Osteoblast (primary cell): ENCODE measurements around the gene OR2AT4. TPM values are rescaled to one million over a fixed set of nuclear protein-coding genes. Genes with fewer than 3 reads are reported as not detected.
"Not testable (repeated sequence)": the region's sequence is repeated elsewhere in the genome, so short reads cannot be mapped to it uniquely, and the experiment has no call there.

Experiments
- DNase-seq: peaks from one replicate; pipeline ENCODE4 v3.0.0; 2011; ENCODE audit warnings: low spot score, mixed read lengths; ENCODE audit not compliant: insufficient read length; ENCODE audit errors: missing footprints
- H2AFZ ChIP-seq: 2 replicates; pipeline ENCODE4 v1.6.0; 2011; ENCODE audit warnings: mild to moderate bottlenecking, low read length
- H3K27ac ChIP-seq: 2 replicates; pipeline ENCODE4 v1.5.1; 2011; ENCODE audit warnings: mild to moderate bottlenecking, low read depth, low read length, moderate library complexity
- H3K27me3 ChIP-seq: 2 replicates; pipeline ENCODE4 v1.6.0; 2012; ENCODE audit warnings: mild to moderate bottlenecking, control low read depth, inconsistent platforms, low read length, moderate library complexity; ENCODE audit not compliant: insufficient read depth
- H3K36me3 ChIP-seq: 2 replicates; pipeline ENCODE4 v1.5.1; 2011; ENCODE audit warnings: mild to moderate bottlenecking, low read length, control low read depth, moderate library complexity; ENCODE audit not compliant: insufficient read depth
- H3K4me1 ChIP-seq: 2 replicates; pipeline ENCODE4 v1.5.1; 2011; ENCODE audit warnings: mild to moderate bottlenecking, low read length, control low read depth, moderate library complexity; ENCODE audit not compliant: insufficient read depth
- H3K4me2 ChIP-seq: 2 replicates; pipeline ENCODE4 v1.6.0; 2011; ENCODE audit warnings: mild to moderate bottlenecking, low read length; ENCODE audit not compliant: insufficient read depth
- H3K4me3 ChIP-seq: fragments of 200-600 bp; sonication (generic); 3 replicates; pipeline ENCODE4 v1.5.1; 2012; ENCODE audit warnings: mild to moderate bottlenecking, low read length, inconsistent platforms; ENCODE audit not compliant: insufficient read depth
- H3K79me2 ChIP-seq: 2 replicates; pipeline ENCODE4 v1.6.0; 2012; ENCODE audit warnings: mild to moderate bottlenecking, low read length, control low read depth, inconsistent platforms; ENCODE audit not compliant: insufficient read depth
- H3K9me3 ChIP-seq: 2 replicates; pipeline ENCODE4 v1.5.1; 2011; ENCODE audit warnings: low read depth, low read length, control low read depth
- H4K20me1 ChIP-seq: 2 replicates; pipeline ENCODE4 v1.6.0; 2012; ENCODE audit warnings: mild to moderate bottlenecking, low read length, control low read depth; ENCODE audit not compliant: insufficient read depth
- CTCF ChIP-seq: IDR thresholded peaks from 2 replicates; pipeline ENCODE4 v1.5.1; 2011; ENCODE audit warnings: mild to moderate bottlenecking, low read depth, low read length, moderate library complexity; ENCODE audit errors: extremely low read depth
- total RNA-seq: library from RNA; depleted of rRNA; stranded (reverse); fragments of >200 nt; gene quantifications from 2 replicates; pipeline ENCODE4 v1.2.3, GENCODE V29; 2012

The OR2AT4 gene
- total RNA-seq, 1 donor = not detected

- peaks cover 2% of the 10 kb centered on the region for H3K9me3 ChIP-seq
- H3K36me3 ChIP-seq = no peaks in the 10 kb centered on the region
- peaks cover under 1% of the 10 kb centered on the region for H3K27me3 ChIP-seq
- no peak overlapping the region for H3K4me2 ChIP-seq
- TF ChIP-seq CTCF = no peak
- no peak overlapping the region for H3K4me3 ChIP-seq
- H3K27ac ChIP-seq = no peak overlapping the region
- no peak for DNase-seq
- no peaks in the 10 kb centered on the region for H3K79me2 ChIP-seq
- no peak overlapping the region for H2AFZ ChIP-seq
- H4K20me1 ChIP-seq = no peaks in the 10 kb centered on the region
- no peaks in the 10 kb centered on the region for H3K4me1 ChIP-seq
Observed at GRCh38 chr11:75047191-75047590, 49.5 kb downstream of the OR2AT4 start.

- H3K4me1 ChIP-seq, DNase-seq, H3K27me3 ChIP-seq, H3K4me3 ChIP-seq, H3K9me3 ChIP-seq, H3K4me2 ChIP-seq, H4K20me1 ChIP-seq, H2AFZ ChIP-seq, H3K36me3 ChIP-seq, H3K79me2 ChIP-seq, H3K27ac ChIP-seq: not testable (repeated sequence)
Observed at GRCh38 chr11:75046668-75047067, 50.0 kb downstream of the OR2AT4 start.

GRCh38 chr11:75044381-75045170, 52.1 kb downstream of the OR2AT4 start:
- not testable (repeated sequence) for DNase-seq, H3K4me2 ChIP-seq, H3K27ac ChIP-seq, H3K27me3 ChIP-seq, H3K4me3 ChIP-seq, H3K4me1 ChIP-seq, H3K79me2 ChIP-seq, H4K20me1 ChIP-seq, H3K9me3 ChIP-seq, H2AFZ ChIP-seq, H3K36me3 ChIP-seq

GRCh38 chr11:75041821-75042220, 54.9 kb downstream of the OR2AT4 start:
- not testable (repeated sequence) for H3K4me2 ChIP-seq, H3K4me1 ChIP-seq, H3K79me2 ChIP-seq, H4K20me1 ChIP-seq, H3K27me3 ChIP-seq, DNase-seq, H3K9me3 ChIP-seq, H3K36me3 ChIP-seq, H3K27ac ChIP-seq, H3K4me3 ChIP-seq, H2AFZ ChIP-seq

GRCh38 chr11:75041263-75041662, 55.4 kb downstream of the OR2AT4 start:
- H3K27me3 ChIP-seq = peaks cover 6% of the 10 kb centered on the region
- H3K4me2 ChIP-seq = no peak overlapping the region
- H2AFZ ChIP-seq = no peak overlapping the region
- no peaks in the 10 kb centered on the region for H3K79me2 ChIP-seq
- no peak for DNase-seq
- H3K36me3 ChIP-seq = no peaks in the 10 kb centered on the region
- H3K4me3 ChIP-seq = no peak overlapping the region
- no peaks in the 10 kb centered on the region for H4K20me1 ChIP-seq
- no peaks in the 10 kb centered on the region for H3K4me1 ChIP-seq
- no peaks in the 10 kb centered on the region for H3K9me3 ChIP-seq
- no peak for TF ChIP-seq CTCF
- H3K27ac ChIP-seq = no peak overlapping the region
